K562 (cell line): ENCODE results near the gene ERBB4. TPM values are rescaled to one million over a fixed set of nuclear protein-coding genes. Genes with fewer than 3 reads are reported as not detected.

ENCODE experiments used
- ATAC-seq: fragments of 200-7000 bp; cut with Tn5 transposase; 3 replicates; pipeline ENCODE4 v1.9.1; 2020; ENCODE audit warnings: moderate library complexity
- BruUV-seq: library from RNA; stranded (reverse); fragments of 400-500 nt; replicated peaks from 2 replicates; lab custom pipeline; 2021; lab: Mats Ljungman, UMichigan
- CTCF ChIA-PET: fragments of 300-600 bp; formaldehyde crosslinking; extraction: SDS; loops from one replicate; lab custom pipeline; 2021; ENCODE audit warnings: low intra/inter-chr PET ratio; lab: Yijun Ruan, JAX
- POLR2A ChIA-PET: fragments of 300-600, 350-650 bp; sonication (Branson Sonifier 250); formaldehyde crosslinking; extraction: SDS; loops from one replicate; lab custom pipeline; 2021; ENCODE audit warnings: antibody characterized with exemption, inconsistent platforms; lab: Yijun Ruan, JAX
- DNase-seq, 4 experiments: peaks; one replicate each; pipeline versions ENCODE4 v3.0.0 to v3.0.0-alpha.2; 2011 to 2018; ENCODE audit warnings: low spot score in 3 of 4, mixed read lengths in 3 of 4; ENCODE audit errors: extremely low read depth in 1 of 4
- FAIRE-seq: peaks from 2 replicates; lab custom pipeline; 2011; peaks lifted over from hg19 to GRCh38; lab: Jason Lieb, UNC
- H2AFZ ChIP-seq: 2 replicates; pipeline ENCODE4 v1.6.0; 2011; ENCODE audit warnings: low read depth, low read length, control low read depth, inconsistent platforms
- H3K27ac ChIP-seq: fragments of 200-600 bp; 3 replicates; pipeline ENCODE4 v1.8.0; 2011; ENCODE audit warnings: low read depth, mild to moderate bottlenecking, control low read depth, inconsistent platforms, low read length, moderate library complexity, mixed read lengths; ENCODE audit errors: extremely low read depth
- H3K27me3 ChIP-seq, 2 experiments: fragments of 300-600 bp in 1 of 2; 2 replicates in 1 of 2; 3 replicates in 1 of 2; pipeline versions ENCODE4 v1.6.0 to v1.8.0; 2011; ENCODE audit warnings: inconsistent platforms in 2 of 2, low read length in 2 of 2, mild to moderate bottlenecking in 1 of 2, mixed read lengths in 1 of 2, moderate library complexity in 1 of 2; ENCODE audit not compliant: control insufficient read depth in 2 of 2, insufficient read depth in 2 of 2
- H3K36me3 ChIP-seq: fragments of 300-600 bp; 3 replicates; pipeline ENCODE4 v1.8.0; 2011; ENCODE audit warnings: mild to moderate bottlenecking, low read length, inconsistent platforms; ENCODE audit not compliant: control insufficient read depth, insufficient read depth
- H3K4me1 ChIP-seq, 2 experiments: fragments of 200-600 bp in 1 of 2; replicated peaks in 1 of 2; 2 replicates in 1 of 2; 3 replicates in 1 of 2; pipeline versions ENCODE4 v1.5.1 to v1.8.0; 2011; ENCODE audit warnings: inconsistent platforms in 2 of 2, low read length in 2 of 2, mild to moderate bottlenecking in 1 of 2, mixed read lengths in 1 of 2, moderate library complexity in 1 of 2; ENCODE audit not compliant: control insufficient read depth in 2 of 2, insufficient read depth in 2 of 2
- H3K4me2 ChIP-seq: 2 replicates; pipeline ENCODE4 v1.6.1; 2011; ENCODE audit warnings: low read length, control low read depth, inconsistent platforms, mixed read lengths; ENCODE audit not compliant: insufficient read depth
- H3K4me3 ChIP-seq: fragments of 200-600 bp; sonication (generic), shearing (Covaris generic); 2 replicates; pipeline ENCODE4 v1.5.1; 2016; ENCODE audit warnings: control low read depth, inconsistent platforms
- H3K79me2 ChIP-seq: fragments of 200-600 bp; 3 replicates; pipeline ENCODE4 v1.8.0; 2011; ENCODE audit warnings: low read length, inconsistent platforms; ENCODE audit not compliant: control insufficient read depth, insufficient read depth
- H3K9ac ChIP-seq, 2 experiments: 2 replicates each; pipeline versions ENCODE4 v1.6.0 to v1.6.1; 2011; ENCODE audit warnings: low read depth in 2 of 2, low read length in 2 of 2, control low read depth in 1 of 2, inconsistent platforms in 1 of 2, mild to moderate bottlenecking in 1 of 2, mixed read lengths in 1 of 2; ENCODE audit not compliant: insufficient read depth in 1 of 2
- H3K9me1 ChIP-seq: one replicate; pipeline ENCODE4 v1.6.0; 2011; ENCODE audit warnings: inconsistent platforms, mild to moderate bottlenecking, low read length, moderate library complexity; ENCODE audit not compliant: control insufficient read depth, insufficient read depth
- H3K9me3 ChIP-seq: replicated peaks from 2 replicates; pipeline ENCODE4 v1.5.1; 2011; ENCODE audit warnings: low read depth, low read length, inconsistent platforms; ENCODE audit not compliant: control insufficient read depth, insufficient read depth
- H4K20me1 ChIP-seq: replicated peaks from 2 replicates; pipeline ENCODE4 v1.6.1; 2011; ENCODE audit warnings: low read length, inconsistent platforms, mixed read lengths; ENCODE audit not compliant: control insufficient read depth, insufficient read depth
- ARHGAP35 ChIP-seq: fragments of 450-650 bp; IDR thresholded peaks from 2 replicates; pipeline ENCODE4 v1.6.1; 2018; ENCODE audit not compliant: partially characterized antibody
- BCOR ChIP-seq: fragments of 450-650 bp; IDR thresholded peaks from 2 replicates; pipeline ENCODE4 v1.6.1; 2016
- BMI1 ChIP-seq: fragments of 150-350 bp; IDR thresholded peaks from 2 replicates; pipeline ENCODE4 v1.6.1; 2014; ENCODE audit warnings: low read length
- CC2D1A ChIP-seq: fragments of 450-650 bp; IDR thresholded peaks from 2 replicates; pipeline ENCODE4 v1.6.1; 2017; ENCODE audit warnings: mild to moderate bottlenecking
- DDX20 ChIP-seq: fragments of 450-650 bp; IDR thresholded peaks from 2 replicates; pipeline ENCODE4 v1.6.1; 2016; ENCODE audit warnings: missing genetic modification characterization, low read depth, mild to moderate bottlenecking, missing compliant biosample characterization, moderate library complexity
- EHMT2 ChIP-seq: fragments of 450-650 bp; IDR thresholded peaks from 2 replicates; pipeline ENCODE4 v1.6.1; 2018; ENCODE audit warnings: antibody characterized with exemption
- ELF2 ChIP-seq: fragments of 250-450 bp; sonication (Bioruptor Pico); IDR thresholded peaks from 2 replicates; pipeline ENCODE4 v1.5.0; 2021; ENCODE audit warnings: mild to moderate bottlenecking
- GTF2E2 ChIP-seq: fragments of 200-800 bp; sonication (Bioruptor generic); IDR thresholded peaks from 2 replicates; pipeline ENCODE4 v1.6.1; 2016; ENCODE audit warnings: missing genetic modification characterization, missing compliant biosample characterization
- KAT7 ChIP-seq: sonication (generic); formaldehyde crosslinking; IDR thresholded peaks from 2 replicates; pipeline ENCODE4 v1.8.0; 2022; ENCODE audit warnings: missing genetic modification reagents, mild to moderate bottlenecking, borderline replicate concordance
- KDM4B ChIP-seq, 2 experiments: fragments of 450-650 bp in 1 of 2; sonication (generic) in 1 of 2; IDR thresholded peaks; 2 replicates each; pipeline ENCODE4 v1.6.1; 2016 to 2017; ENCODE audit warnings: borderline replicate concordance in 2 of 2, antibody characterized with exemption in 1 of 2, low read depth in 1 of 2, mild to moderate bottlenecking in 1 of 2
- MCM2 ChIP-seq: fragments of 450-650 bp; IDR thresholded peaks from 2 replicates; pipeline ENCODE4 v1.6.1; 2017; ENCODE audit warnings: low read depth, mild to moderate bottlenecking
- USF2 ChIP-seq: sonication (generic); formaldehyde crosslinking; IDR thresholded peaks from 2 replicates; pipeline ENCODE4 v1.5.0; 2020; ENCODE audit warnings: missing genetic modification reagents
- ZC3H11A ChIP-seq: IDR thresholded peaks from 2 replicates; pipeline ENCODE4 v1.6.1; 2012; ENCODE audit warnings: low read depth, low read length, improper control_type of control experiment
- ZNF133 ChIP-seq: fragments of 250-450 bp; sonication (Bioruptor Pico); IDR thresholded peaks from 2 replicates; pipeline ENCODE4 v1.4.0; 2020; ENCODE audit warnings: mild to moderate bottlenecking
- ZNF212 ChIP-seq: fragments of 450-650 bp; formaldehyde crosslinking; IDR thresholded peaks from 2 replicates; pipeline ENCODE4 v1.4.0; 2020; ENCODE audit warnings: mild to moderate bottlenecking
- ZNF609 ChIP-seq: sonication (generic); formaldehyde crosslinking; IDR thresholded peaks from 2 replicates; pipeline ENCODE4 v1.8.1; 2023; ENCODE audit warnings: missing genetic modification reagents, mild to moderate bottlenecking, borderline replicate concordance
- WGBS: fragments of 100-300 bp; shearing (Covaris generic); methylation state at CpG from one replicate; pipeline ENCODE4 v1.1.6; 2016; ENCODE audit warnings: low coverage, mixed read lengths; ENCODE audit not compliant: insufficient coverage; ENCODE audit errors: missing lambda C conversion rate; 5-methylcytosine and 5-hydroxymethylcytosine counted together
- in situ Hi-C: fragments of 300-500 bp; cut with MboI; formaldehyde crosslinking; loops from 4 replicates; pipeline ENCODE4 v1.15.0; 2018; ENCODE audit warnings: inconsistent platforms, mixed read lengths
- intact Hi-C: fragments of 100-400 bp; cut with micrococcal nuclease; formaldehyde crosslinking; loops from 2 replicates; pipeline ENCODE4 v1.14.2; 2022
- polyA plus RNA-seq, 8 experiments: library from polyadenylated mRNA; depleted of rRNA in 4 of 8; stranded (reverse) in 5 of 8; unstranded in 3 of 8; fragments of >200 nt; fragmentation: Nextera tagmentation in 2 of 8; fragmentation: Illumina TruSeq in 1 of 8; extraction: Ambion mirVana in 2 of 8; extraction: Trizol in 1 of 8; gene quantifications; 2 replicates each; pipeline versions ENCODE4 v1.2.1 to v1.2.3, GENCODE V29; 2011 to 2014; ENCODE audit warnings: inconsistent platforms in 1 of 8, missing spikeins in 1 of 8
- total RNA-seq, 7 experiments: library from RNA; depleted of rRNA in 6 of 7; stranded (reverse); fragments of >200 nt in 6 of 7; fragmentation: Illumina TruSeq in 2 of 7; extraction: Trizol in 2 of 7; gene quantifications; 2 replicates each; pipeline versions ENCODE4 v1.2.1 to v1.2.3, GENCODE V29; 2011 to 2021; ENCODE audit warnings: low replicate concordance in 1 of 7
- TF ChIP-seq, protein P1 (sequence below): fragments of 450-650 bp; IDR thresholded peaks from 2 replicates; pipeline ENCODE4 v1.6.1; 2016; ENCODE audit warnings: missing biosample characterization, missing genetic modification characterization

ERBB4 gene
- total and polyA plus RNA-seq, 9 of the 15 experiments (the other 6 are each of a cell fraction or from before 2014, with no cell fraction given), result not detected

DNA sequence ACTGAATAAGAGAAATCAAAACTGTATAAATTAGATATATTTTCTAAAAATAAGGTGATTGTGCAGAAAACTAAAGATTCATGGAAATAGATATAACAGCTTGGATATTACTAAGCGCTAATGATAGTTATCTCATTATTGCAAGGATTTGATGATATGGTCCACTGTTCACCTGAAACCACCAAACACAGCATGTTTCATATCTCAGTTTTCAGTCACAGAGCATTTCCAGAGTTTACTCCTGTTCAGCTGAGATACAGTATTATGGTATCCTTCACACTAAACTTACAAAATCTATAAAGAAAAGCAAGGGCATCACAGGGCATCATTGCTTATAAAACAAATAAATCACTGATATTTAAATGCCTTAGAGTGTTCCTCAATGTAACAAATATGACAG lies 591.6 kb downstream of the ERBB4 start:
- Histone ChIP-seq H3K36me3 (no peaks in the 10 kb centered on the region), H3K9ac (no peak overlapping the region), H3K4me3 (no peak overlapping the region), H2AFZ (no peak overlapping the region), H3K27ac (no peak overlapping the region), H3K9me1 (no peaks in the 10 kb centered on the region), H3K9me3 (no peaks in the 10 kb centered on the region), H3K79me2 (no peaks in the 10 kb centered on the region), H4K20me1 (no peaks in the 10 kb centered on the region), H3K27me3 (no peaks in the 10 kb centered on the region), H3K4me2 (no peak overlapping the region), H3K4me1 (no peaks in the 10 kb centered on the region)
- ChIA-PET POLR2A (no interaction called here), CTCF (no interaction called here)
- TF ChIP-seq, protein P1, sequence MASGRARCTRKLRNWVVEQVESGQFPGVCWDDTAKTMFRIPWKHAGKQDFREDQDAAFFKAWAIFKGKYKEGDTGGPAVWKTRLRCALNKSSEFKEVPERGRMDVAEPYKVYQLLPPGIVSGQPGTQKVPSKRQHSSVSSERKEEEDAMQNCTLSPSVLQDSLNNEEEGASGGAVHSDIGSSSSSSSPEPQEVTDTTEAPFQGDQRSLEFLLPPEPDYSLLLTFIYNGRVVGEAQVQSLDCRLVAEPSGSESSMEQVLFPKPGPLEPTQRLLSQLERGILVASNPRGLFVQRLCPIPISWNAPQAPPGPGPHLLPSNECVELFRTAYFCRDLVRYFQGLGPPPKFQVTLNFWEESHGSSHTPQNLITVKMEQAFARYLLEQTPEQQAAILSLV, result no peak
- TF ChIP-seq ZNF212 (CRISPR knock-in tag), result no peak
- TF ChIP-seq ZC3H11A, result no peak
- TF ChIP-seq ZNF133 (CRISPR knock-in tag), result no peak
- no peak for TF ChIP-seq KAT7 (CRISPR knock-in tag)
- TF ChIP-seq EHMT2, result no peak
- TF ChIP-seq DDX20 (tag), result no peak
- TF ChIP-seq CC2D1A, result no peak
- no peak for TF ChIP-seq ARHGAP35
- no peak for TF ChIP-seq GTF2E2 (tag)
- TF ChIP-seq MCM2, result no peak
- no peak for TF ChIP-seq ZNF609 (CRISPR knock-in tag)
- no peak for TF ChIP-seq KDM4B (IDR thresholded peaks at IDR 0.05; ENCODE audit: borderline replicate concordance in 2 of 2, low read depth in 1 of 2)
- TF ChIP-seq BCOR, result no peak
- no peak for TF ChIP-seq BMI1
- no peak for TF ChIP-seq USF2 (CRISPR knock-in tag)
- TF ChIP-seq ELF2 (CRISPR knock-in tag), result no peak
- FAIRE-seq, result no peak
- WGBS, result 0% methylated on average over 1 of the region's 1 CpG
- in situ Hi-C loops, result no loop called here
- ATAC-seq, result no peak
- intact Hi-C loops, result no loop called here
- no TSS peak for BruUV-seq
- no peak for DNase-seq
